Activated CD8-positive, alpha-beta memory T cell treated with anti-CD3 and anti-CD28 coated beads for 24 hours (primary cell): ENCODE data around the gene CACNA1D.
"Not testable (repeated sequence)": the region's sequence is repeated elsewhere in the genome, so short reads cannot be mapped to it uniquely, and the experiment has no call there.

ENCODE experiments used
- DNase-seq: peaks from one replicate; pipeline ENCODE4 v3.0.0-alpha.2; 2020

The CACNA1D gene

DNA sequence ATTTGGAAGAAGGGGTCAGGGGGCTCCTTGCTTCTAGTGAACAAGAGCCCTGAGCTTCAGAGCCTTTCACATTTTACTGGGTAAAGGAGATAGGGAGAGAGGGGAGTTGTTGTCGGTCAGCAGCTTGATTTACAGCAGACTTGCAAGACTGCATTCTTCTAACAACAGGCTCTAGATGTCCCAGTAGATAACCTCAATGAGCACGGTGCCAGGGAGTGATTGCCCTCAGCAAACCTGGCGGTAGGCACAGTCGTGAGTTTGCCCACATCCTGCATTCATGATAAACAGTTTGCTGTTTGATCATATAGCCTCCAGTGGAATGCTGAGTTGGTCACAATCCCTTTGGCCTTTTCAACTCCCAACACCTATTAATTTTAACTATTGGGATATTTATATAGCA lies 170.4 kb downstream of the CACNA1D start:
- DNase-seq, result not testable (repeated sequence)

GRCh38 chr3:53665608-53666425 lies 171.4 kb downstream of the CACNA1D start:
- no peak for DNase-seq

- no peak for DNase-seq
These were observed 174.5 kb downstream of the CACNA1D start for GRCh38 chr3:53668872-53669271.

- no peak for DNase-seq
These were observed 176.3 kb downstream of the CACNA1D start for GRCh38 chr3:53670721-53671120.

DNA sequence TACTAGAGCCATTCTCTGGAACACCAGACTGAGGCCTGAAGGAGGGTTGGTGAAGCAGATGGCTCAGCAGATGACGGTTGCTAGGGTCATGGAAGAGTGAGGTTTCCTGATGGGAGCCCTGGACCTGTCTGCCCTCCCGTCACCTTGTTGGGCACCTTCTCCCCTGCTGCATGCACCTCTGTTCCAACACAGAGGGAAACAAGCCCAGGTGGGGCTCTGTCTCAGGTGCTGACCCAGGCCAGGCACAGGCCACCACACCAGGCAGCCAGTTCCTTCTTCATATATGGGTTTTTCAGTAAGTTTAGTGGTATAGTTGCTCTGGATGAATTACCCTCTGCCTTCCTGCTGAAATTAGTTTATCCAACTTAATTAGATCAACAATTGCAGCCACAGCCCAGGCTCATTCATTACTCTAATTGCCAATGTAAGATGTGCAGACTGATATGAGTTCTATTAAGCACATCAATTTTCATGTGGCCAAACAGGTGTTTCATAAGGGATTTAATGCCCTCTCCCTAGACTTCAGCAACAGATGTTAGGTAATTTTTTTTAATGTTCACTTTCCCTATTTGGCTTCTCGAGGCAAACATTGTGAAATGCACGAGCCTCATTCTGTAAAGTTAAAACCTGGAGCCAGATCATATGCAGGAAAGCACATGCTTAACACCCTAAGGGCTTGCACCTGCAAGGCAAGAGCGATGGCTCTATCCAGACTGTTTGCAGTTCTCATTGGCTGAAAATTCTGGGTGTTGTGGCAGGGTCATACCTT lies 177.0 kb downstream of the CACNA1D start:
- no peak for DNase-seq

- no peak for DNase-seq
These were observed 177.5 kb downstream of the CACNA1D start for GRCh38 chr3:53671961-53672299.

DNA sequence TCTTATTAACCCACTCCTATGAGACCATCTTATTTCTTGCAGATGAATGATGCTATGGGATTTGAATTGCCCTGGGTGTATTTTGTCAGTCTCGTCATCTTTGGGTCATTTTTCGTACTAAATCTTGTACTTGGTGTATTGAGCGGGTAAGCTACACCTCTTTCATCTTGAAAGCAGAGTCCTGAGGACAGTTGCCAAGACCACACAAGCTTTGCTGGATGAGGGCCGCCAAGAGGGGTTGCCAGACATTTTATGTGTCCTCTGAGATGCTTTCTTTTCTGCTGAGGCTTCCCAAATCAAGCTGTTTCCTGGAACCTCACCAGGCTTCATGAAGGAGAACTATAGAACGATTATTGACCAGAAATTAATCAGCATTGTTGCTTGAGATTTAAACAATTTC lies 178.6 kb downstream of the CACNA1D start:
- no peak for DNase-seq

DNA sequence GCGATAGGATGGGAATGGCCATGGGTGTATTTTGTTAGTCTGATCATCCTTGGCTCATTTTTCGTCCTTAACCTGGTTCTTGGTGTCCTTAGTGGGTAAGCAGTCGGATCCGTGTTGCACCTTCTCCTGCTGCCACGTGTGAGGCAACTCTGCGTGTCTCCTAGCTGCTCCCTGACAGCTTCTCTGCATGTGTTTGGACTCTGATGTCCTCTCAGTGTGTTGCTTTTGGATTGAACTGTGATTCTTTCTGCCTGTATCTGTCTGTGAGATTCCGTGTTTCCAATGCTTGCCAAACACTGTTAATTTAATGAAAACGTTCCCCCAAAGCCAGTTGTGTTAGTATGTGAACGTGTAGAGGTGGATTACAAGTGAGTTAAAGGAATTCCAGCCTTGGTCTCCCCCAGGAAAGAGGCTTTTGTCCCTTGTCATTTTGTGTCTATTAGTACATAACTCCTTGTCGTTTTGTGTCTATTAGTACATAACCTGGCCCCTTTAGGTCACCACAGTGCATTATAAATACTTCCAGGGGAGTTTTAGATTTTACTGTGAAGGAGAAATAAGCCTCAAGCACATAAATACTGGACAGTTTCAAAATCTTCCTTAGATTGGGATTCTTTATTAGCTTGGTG lies 179.4 kb downstream of the CACNA1D start:
- no peak for DNase-seq

- no peak for DNase-seq
These were observed 180.2 kb downstream of the CACNA1D start for GRCh38 chr3:53674582-53674981.

GRCh38 chr3:53675022-53675697 lies 180.7 kb downstream of the CACNA1D start:
- no peak for DNase-seq

- no peak for DNase-seq
These were observed 181.5 kb downstream of the CACNA1D start for GRCh38 chr3:53675942-53676341.

DNA sequence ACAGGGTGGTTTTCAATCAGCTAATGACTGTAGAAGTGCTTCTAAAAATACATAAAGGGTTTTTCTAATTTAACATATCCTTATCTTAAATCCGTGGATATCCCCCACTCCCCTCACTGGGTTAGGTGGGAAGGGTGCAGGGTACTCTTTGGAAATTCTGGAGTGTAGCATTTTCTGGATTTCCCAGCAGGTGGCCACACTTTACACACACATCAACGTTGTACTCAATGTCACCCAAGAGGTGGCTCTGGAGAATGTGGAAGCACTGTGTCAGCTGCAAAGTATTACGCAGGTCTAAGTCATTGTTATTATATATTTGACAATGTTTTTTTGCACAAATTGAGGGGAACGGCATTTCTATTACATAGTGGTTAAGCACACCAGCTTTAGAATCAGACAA lies 183.0 kb downstream of the CACNA1D start:
- no peak for DNase-seq

- no peak for DNase-seq
These were observed 185.6 kb downstream of the CACNA1D start for GRCh38 chr3:53680028-53680427.

- no peak for DNase-seq
These were observed 188.4 kb downstream of the CACNA1D start for GRCh38 chr3:53682807-53683206.

DNA sequence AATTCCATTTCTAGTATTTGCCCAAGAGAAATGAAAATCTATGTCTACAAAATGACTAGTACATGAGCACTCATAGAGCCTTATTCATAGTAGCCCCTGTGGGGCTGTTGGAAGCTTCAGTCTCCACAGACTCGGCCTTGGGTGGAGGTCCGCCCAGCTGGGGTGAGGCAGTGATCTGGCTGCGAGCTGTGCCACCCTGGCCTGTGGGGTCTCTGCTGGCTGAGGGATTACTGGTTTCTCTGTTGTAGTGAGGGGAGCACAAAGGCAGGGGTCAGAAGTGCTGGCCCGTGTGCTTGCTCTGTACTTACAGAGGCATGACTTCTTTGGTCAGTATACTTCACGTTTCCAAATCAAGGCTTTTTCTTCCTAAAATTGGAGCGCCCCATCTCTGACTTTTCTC lies 193.7 kb downstream of the CACNA1D start:
- no peak for DNase-seq

DNA sequence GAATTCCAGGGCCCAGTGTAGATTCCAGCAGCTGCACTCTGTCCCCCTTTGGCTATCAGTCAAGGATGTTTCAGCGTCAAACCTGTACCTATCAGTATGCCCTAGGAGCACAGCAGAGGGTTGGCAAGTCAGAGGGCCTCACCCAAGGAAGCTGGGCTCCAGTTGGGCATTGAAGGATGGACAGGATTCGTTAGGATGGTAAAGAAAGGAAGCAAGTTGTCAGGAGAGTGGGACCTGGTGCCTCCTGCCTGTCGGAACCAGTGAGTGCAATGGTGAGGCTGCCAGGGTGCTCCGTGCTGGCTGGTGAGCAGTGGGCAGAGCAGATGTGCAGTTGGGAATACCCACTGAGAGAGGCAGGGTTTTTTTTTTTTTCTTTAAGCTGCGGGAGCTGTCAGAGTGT lies 194.6 kb downstream of the CACNA1D start:
- DNase-seq, result no peak

DNA sequence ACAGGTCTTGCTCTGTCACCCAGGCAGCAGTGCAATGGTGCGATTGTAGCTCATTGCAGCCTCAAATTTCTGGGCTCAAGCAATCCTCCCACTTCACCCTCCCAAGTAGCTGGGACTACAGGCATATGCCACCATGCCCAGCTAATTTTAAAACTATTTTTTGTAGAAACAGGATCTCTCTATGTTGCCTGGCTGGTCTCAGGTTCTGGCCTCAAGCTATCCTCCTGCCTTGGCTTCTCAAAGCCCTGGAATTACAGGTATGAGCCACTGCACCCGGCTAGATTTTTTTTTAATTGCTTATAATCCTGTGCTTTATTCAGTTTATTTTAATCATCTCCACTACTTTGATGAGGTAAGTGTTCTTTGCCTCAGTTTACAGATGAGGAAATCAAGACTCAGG lies 195.3 kb downstream of the CACNA1D start:
- no peak for DNase-seq

GRCh38 chr3:53690521-53690920 lies 196.1 kb downstream of the CACNA1D start:
- no peak for DNase-seq

DNA sequence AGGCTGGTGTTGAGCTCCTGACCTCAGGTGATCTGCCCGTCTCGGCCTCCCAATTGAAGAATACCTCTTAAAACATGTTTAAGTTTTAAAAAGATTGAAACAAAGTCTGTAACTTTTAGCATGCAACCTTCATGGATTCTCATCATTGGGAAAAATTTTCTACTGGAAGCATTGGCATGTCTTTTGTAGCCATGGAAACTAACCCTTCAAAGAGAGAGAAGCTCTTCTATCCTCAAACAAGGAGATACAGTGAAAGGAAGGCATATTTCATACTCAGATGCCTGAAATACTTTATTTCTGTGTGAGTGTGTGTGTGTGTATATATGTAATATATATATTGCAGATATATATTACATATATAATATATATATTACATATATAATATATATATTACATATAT lies 196.9 kb downstream of the CACNA1D start:
- DNase-seq, result no peak

- DNase-seq, result no peak
These were observed 197.5 kb downstream of the CACNA1D start for GRCh38 chr3:53691885-53692284.

DNA sequence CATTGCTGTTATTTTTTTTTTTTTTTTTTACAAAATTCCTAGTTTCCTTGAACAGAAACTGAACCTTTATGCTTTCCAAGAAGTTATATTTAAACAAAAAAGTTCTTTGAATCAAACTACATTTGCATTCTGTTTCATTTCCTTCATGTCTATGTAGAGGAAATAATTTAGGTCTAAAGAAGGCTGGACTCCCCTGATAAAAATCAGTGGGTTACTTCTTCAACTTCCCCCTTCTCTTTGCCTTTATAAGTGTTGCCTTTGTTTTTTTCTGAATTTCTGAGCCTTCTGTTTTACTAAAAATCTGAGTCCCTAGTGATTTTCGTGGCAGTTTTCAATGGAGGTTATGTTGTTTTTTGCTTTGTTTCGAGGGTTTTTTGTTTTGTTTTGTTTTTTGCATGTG lies 199.0 kb downstream of the CACNA1D start:
- no peak for DNase-seq

DNA sequence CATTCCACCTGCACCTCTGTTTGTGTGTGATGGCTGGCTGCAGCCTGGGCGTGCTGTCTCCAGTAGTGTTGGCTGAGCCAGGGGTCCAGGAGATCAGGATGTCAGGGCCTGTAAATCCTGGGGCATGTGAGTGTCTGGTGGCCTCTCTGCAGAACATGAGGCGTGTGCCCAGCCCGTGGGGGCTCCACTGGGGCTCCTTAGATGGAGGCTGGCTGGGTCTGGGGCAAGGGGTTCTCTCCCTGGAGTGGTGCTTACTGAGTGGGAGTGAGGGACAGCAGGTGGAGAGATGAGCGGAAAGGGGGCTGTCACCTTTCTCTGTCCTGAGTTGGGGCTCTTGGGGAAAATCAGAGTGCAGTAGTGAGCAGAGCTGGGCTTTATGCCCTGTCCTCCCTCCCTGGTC lies 199.6 kb downstream of the CACNA1D start:
- no peak for DNase-seq

- no peak for DNase-seq
These were observed 200.4 kb downstream of the CACNA1D start for GRCh38 chr3:53694666-53695323.
